Ramos (cell line): ENCODE measurements around the gene DHRS3.
"Not testable (repeated sequence)": the region's sequence is repeated elsewhere in the genome, so short reads cannot be mapped to it uniquely, and the experiment has no call there.

Experiments used
- in situ Hi-C: fragments of 300-500 bp; cut with MboI; formaldehyde crosslinking; loops from one replicate; pipeline ENCODE4 v1.14.3; 2022; ENCODE audit warnings: low sequenced_read_pairs; ENCODE audit not compliant: unreplicated experiment

DHRS3 gene, protein sequence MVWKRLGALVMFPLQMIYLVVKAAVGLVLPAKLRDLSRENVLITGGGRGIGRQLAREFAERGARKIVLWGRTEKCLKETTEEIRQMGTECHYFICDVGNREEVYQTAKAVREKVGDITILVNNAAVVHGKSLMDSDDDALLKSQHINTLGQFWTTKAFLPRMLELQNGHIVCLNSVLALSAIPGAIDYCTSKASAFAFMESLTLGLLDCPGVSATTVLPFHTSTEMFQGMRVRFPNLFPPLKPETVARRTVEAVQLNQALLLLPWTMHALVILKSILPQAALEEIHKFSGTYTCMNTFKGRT

DNA sequence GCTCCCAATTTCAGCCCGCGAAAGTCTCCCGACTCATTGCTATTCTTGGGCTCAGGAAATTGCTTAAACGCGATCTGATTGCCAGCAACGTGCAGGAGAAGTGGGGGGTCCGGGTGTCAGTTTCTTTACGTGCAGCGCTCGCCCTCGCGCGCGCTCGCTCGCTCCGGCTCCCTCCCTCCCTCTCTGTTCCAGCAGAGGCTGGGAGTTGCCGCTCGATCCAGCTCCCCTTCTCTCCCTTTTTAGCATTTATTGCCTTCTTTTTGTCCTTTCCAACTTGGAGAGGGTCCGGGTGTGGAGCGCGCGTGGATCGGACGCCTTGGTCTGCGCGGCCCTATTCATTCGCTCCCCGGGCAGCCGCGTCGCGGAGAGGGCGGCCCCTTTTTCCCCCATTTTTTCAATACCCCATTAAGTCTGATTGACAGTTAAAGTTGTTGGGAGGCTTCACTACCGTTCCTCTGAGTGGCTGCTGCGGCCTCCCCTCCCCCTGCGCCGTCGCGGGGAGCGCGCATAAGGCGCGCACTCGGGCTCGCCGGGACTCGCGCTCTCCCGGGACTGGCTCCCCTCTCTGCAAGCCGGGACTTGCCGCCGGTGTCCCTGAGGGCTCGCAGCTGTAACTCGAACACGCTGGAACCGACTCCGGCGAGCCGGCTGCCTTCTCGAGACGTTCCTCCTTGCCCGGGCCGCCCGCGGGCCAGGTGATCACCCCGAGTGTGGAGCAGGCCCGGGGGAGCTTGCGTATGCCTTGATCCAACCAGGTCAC, at the start of gene DHRS3:
Gene DHRS3, minus strand, starts transcription at position 310 of the 760 bp plus-strand sequence. CDS start 862 bp downstream, outside the sequence.
- in situ Hi-C loops, result loop anchor here (10.0 to 25.0 kb wide), 2 partner anchors 306 to 513 kb away; no protein-coding TSS in a partner anchor

DNA sequence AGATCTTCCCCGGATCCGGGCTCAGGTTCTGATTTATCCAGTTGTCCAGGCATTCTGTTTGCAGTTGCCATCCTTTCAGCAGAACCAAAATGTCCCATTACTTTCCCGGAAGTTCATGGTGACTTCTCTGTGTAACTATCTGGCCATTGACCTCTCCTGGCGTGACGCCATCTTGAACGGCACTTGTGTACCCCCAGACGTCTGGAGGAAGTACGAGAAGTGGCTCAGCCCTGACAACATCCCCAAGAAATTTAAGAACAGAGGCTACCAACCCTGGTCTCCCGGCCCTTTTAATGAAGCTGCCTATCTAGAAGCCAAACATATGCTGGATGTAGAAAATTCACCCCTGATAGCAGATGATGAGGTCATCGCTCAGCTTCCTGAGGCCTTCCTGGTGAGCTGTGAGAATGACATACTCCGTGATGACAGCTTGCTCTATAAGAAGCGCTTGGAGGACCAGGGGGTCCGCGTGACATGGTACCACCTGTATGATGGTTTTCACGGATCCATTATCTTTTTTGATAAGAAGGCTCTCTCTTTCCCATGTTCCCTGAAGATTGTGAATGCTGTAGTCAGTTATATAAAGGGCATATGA, 48.2 kb upstream of the DHRS3 start:
- in situ Hi-C loops, result no loop called here

DNA sequence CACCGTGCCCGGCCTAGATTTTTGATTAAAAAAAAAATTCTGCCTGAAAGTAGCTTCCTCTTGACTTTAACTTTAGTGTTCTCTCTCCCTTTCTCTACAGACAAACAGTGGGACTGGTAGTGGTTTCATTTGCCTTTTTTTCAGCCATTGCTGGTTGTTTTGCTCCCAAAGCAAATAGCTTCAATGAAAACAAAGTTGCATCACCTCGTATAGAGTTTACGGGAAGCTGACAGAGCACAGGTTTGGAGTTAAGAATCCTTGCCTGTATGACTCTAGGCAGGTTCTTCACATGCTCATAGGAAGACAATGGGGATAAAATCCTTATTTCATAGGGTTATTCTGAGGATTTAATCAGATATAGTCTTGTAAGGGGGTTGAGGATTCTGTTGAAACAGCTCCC, 47.5 kb upstream of the DHRS3 start:
- in situ Hi-C loops, result no loop called here

DNA sequence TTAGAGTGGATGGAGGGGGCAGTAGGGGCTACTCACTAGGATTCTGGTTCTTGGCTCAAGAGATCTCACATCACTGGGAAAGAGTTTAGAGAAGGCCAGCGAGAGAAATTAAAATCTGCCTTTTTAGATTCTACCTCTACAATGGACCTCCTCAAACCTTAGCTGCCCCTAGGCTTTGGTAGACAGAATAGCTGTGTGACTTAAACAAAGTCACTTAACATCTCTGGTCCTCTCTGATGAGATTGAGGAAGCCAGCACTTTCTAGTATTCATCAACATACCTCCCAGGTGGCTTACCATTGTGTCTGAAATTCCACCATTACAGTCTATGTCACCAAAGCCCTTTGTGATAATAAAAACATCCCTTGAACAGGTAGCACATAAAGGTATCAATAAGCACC, 44.5 kb upstream of the DHRS3 start:
- in situ Hi-C loops, result no loop called here

DNA sequence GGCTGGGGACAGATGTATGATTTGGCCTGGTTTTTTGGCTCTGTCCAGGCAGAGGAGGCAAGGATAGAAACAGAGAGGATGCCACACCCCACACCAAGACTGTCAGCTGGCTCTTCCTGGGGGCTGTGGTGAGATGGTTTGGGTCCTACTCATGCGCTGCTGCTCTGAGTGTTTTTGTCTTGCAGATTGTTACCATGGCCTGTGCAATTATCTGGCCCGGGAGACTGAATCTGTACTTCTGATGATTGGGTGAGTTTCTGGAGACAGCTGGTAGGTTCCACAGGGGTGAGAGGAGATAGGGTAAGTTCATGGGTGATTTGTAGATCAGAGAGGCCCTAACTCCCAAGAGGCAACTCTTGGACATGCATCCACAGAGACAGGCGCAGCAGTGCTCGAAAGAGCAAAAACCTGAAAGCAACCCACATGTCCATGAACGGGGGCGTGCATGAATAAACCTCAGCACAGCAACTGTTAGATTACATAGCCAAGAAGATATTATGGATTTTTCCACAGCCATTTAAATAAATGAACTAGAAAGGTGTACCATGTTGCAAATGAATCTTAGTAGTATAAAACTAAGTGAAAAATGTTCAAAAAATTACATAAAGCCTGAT, 43.7 kb upstream of the DHRS3 start:
- in situ Hi-C loops, result no loop called here

DNA sequence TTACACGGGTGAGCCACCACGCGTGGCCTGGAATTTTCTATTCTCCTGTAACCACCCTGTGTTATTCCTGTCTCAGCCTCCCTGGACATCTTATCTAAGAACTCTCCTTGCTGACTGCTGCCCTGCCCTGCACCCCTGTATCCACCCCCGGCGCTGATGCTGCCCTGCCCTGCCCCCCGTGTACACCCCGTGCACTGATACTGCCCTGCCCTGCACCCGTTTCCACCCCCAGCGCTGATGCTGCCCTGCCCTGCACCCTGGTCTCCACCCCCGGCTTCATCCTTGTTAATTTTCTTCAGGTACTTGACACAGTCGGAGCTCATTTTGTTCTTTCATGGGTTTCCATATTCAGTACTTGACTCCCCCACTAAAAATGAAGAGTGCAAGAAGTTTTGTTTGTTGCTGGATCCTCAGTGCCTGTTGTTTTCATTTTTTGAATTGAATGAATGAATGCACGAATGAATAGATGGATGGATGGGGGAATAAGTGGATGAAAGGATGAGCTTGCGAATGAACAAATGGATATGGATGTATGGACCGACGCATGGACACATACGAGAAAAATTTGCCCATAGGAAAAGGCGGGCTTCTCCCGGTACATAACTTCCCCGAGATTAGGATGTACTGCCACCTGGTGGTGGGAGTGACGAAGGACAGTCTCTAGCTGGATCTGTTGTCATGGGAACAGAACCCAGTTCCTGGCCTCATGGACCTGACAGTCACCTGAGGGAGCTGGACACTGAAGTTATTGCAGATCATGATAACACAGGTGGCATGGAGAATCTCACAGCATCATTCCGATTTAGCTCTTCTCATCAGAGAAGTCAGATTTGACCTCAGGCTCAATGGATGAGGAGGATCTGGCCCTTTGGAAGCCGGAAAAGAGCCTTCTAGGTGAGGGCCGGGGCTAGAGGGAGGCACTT, 40.8 kb upstream of the DHRS3 start:
- in situ Hi-C loops, result no loop called here

DNA sequence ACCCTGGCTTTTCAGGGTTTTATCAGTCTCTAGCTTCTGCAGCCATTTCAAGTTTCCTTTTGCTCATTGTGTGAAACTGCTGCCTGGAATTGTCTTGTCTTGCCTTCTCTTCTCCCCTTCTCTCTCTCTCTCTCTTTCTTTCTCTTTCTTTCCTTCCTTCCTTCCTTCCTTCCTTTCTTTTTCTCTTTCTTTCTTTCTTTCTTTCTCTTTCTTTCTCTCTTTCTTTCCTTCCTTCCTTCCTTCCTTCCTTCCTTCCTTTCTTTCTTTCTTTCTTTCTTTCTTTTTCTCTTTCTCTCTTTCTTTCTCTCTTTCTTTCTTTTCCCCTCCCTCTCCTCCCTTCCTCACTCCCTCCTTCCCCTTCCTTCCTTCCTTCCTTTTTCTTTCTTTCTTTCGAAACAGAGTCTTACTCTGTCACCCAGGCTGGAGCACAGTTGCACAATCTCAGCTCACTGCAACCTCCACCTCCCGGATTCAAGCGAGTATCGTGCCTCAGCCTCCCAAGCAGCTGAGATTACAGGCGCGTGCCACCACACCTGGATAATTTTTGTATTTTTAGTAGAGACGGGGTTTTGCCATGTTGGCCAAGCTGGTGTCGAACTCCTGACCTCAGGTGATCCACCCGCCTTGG, 40.0 kb upstream of the DHRS3 start:
- in situ Hi-C loops, result not testable (repeated sequence)

DNA sequence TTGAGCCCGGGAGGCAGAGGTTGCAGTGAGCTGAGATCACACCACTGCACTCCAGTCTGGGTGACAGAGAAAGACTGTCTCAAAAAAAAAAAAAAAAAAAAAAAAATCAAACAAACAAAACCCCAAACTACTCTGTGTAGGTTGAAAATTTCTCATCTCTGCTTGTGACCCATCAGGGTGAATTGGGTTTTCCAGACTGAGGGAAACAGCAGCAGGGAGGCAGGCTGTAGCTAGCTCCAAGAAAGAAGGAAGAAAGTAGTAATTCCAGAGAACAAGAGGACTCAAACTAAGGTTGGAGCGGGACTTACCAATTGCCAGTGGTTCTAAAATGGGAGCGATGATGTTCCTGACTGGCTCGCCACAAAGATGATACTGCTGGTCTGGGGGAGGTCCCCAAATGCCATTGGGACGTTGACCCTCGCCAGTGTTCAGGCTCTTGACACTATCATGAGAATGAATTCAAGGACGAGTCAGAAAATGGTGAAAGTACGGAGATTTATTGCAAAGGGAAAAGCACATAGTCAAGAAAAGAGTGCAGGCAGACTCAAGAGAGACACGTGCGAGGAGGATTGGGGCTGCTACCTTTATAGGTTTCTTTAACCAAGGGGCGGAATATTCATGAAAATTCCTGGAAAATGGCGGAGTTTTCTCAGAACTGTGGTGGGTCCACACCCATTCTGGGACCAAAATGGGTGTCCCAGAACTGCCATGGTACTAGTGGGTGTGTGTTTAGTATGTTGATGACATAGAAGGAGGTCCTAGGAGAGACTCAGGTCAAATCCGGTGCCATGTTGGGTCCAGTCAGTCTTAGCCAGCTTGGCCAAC, 39.3 kb upstream of the DHRS3 start:
- in situ Hi-C loops, result no loop called here

DNA sequence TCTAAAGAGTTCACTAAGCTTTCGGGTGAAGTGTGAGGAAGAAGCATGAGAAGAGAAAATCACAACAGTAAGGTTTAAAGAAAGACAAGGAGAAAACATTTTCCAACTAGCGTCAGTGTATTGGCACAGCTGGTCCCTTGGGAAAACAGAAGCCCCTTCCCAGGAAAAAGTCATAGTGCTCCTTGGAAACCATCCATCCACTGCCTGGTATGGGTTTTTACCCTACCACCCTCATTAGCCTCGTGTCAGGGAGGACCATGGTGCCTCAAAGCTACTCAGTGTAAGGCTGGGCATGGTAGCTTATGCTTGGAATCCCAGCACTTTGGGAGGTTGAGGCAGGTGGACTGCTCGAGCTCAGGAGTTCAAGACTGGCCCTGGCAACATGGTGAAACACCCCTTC, 38.6 kb upstream of the DHRS3 start:
- in situ Hi-C loops, result no loop called here

DNA sequence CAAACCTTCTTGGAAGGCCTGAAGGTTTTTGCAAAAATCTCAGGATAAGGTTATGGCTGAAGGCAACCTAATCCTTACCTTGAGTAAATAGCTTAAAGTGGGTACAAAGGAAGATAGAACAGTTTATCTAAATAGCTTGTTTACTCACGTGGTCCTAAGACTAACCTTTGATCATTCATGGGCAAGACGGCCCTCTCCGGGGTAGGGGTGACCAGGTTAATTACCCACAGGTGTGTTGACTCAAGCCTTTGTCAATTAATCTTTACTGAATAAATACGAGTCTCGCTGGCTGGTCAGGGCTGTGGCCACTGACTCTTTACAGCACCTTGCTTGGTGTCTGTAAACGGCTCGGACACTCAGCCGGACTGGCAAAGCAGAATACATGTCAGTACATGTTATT, 36.6 kb upstream of the DHRS3 start:
- in situ Hi-C loops, result no loop called here

DNA sequence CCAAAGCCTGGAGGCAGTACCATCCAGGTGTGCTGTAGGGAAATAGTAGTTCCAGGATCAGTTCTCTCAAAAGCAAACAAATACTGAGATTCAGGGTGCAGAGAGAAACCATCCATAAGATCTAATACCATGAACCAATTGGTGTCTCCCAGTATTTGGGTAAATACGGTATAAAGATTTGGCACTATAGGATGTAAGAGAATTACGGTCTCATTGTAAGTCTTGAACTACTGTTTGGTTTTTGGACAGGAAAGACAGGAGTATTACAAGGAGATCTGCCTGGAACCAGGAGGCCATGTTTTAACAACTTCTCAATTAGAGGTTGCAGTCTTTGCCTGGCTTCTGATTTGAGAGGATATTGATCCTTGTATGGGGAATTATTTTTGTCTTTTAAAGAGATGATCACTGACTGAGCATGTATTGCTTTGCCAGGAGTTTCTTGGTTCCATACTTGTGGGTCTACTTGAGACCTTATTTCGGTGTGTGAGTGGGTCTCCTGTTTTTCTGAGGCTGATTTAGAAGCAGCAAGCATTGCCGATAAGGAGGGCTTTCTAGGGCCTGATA, 36.1 kb upstream of the DHRS3 start:
- in situ Hi-C loops, result no loop called here

DNA sequence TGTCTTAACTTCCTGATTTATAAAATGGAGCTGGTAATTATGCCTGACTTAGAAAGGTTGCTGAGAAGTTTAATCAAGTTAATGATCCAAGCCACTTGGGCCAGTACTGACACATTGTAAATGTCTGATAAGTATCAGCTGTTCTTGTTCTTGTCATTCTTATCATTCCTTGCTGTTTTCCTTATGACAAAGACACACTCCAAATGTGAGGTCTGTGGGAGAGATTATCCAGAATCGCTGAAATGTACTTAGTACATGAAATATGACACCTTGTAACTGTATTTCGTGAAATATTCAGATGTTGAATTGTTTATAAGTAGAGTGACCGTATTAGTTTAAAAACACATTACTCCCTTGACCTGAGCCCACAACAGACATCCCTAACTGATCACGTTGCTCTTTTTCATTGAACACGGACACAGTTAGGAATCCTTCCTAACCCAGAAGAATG, 32.0 kb upstream of the DHRS3 start:
- in situ Hi-C loops, result no loop called here

DNA sequence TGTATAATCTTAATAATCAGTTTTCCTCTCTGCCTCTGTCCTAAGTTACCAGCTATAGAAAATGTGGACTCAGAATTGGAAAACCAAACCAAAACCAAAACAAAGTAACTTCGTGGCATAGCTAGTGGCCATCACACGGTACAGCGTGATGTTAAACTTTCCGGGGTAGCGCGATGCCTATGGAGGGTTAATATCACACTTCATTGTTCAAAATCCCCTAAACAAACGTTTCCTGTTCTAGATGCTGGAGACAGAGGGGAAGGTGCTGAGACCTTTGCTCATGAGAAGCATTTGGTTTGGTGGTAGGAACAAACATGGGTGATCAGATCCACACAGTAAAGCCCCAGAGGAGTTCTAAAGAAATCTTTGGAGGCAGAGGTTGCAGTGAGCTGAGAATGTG, 30.7 kb upstream of the DHRS3 start:
- in situ Hi-C loops, result no loop called here

DNA sequence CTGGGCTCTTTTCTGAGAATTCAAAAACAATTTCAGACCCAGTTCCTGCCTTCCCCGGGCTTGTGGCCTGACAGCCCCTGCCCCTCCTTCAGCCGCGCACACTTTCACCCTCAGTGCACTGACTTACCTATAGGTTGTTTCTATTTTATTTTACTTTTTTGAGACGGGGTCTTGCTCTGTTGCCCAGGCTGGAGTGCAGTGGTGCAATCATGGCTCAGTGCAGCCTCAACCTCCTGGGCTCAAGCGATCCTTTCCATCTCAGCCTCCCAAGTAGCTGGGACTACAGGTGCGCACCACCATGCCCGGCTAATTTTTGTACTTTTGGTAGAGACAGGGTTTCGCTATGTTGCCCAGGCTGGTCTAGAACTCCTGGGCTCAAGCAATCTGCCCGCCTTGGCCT, 27.4 kb upstream of the DHRS3 start:
- in situ Hi-C loops, result not testable (repeated sequence)

DNA sequence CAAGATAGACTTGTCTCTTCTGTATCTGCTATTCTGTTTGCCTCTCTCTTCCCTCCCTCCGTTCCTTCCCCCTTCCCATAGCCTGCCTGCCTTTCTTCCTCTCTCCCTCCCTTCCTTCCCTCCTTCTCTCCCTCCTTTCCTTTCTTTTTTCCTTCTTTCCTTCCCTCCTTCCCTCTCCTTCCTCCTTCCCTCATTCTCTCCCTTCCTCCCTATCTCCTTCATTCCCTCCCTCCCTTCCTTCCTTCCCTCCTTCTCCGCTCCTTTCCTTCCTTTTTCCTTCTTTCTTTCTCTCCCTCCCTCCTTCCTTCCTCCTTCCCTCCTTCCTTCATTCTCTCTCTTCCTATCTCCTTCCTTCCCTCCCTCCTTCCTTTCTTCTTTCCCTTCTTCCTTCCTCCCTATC, 26.8 kb upstream of the DHRS3 start:
- in situ Hi-C loops, result no loop called here

DNA sequence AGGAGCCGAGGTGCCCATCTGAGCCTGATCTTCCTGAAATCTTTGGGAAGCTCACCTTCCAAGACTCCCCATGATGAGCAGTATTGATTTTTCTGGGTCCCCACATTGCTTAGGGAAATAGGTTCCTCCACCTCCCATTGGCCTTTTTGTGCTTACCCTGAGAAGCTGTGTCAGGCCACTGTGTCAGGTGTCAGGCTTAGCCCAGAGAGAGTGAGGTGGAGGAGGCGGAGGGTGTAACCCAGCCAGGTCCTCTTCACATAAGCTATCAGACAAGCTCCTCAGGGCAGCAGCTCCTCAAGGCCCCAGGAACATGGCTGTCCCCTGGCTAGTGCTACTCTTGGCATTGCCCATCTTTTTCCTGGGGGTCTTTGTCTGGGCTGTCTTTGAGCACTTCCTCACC, 26.2 kb upstream of the DHRS3 start:
- in situ Hi-C loops, result no loop called here

DNA sequence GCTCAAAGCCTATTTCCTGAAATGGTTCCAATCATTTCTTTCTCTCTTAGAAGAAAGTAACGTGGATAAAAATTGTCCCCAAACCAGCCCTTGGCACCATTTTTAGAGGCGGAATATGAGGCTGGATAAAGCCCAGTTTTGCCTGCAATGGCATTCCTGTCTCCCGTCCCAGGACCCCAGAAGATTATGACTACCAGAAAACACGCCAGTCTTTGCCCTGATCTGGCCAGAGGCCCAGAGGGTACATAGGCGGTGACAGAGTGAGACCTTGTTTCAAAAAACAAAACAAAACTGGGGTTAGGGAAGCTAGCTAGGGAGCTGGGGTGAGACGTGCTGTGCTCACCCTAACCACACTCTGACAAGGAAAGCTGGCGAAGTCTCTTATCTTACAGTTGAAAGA, 25.8 kb upstream of the DHRS3 start, which contains the start of gene AADACL4:
Gene AADACL4, plus strand, starts transcription at position 301 of the 400 bp plus-strand sequence. CDS start 462 bp downstream, outside the sequence.
- in situ Hi-C loops, result no loop called here

DNA sequence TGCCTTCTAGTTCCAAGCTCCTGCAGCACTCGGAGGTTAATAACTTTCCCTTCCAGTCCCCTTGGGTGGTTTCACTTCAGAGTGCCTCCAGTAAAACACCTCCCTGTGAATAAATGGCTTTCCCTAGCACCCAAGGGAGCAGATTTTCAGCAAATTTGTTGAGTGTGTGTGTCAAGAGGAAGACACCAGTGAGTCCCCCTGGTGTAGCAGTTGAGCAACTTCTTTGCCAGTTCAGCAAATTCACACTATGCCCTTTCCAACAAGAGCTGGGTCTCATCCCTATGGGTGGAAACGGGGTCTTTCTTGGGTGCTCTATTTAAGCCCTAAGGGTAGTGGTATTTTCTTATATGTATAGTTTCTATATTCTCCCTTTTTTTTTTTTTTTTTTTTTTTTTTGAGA, 25.1 kb upstream of the DHRS3 start:
- in situ Hi-C loops, result no loop called here
